ENCODE results near the gene UBALD1.

GRCh38 chr16:4606354-4606753 is 8.3 kb downstream of the UBALD1 start:
- no peak for TF ChIP-seq POLR2AphosphoS5 (IDR thresholded peaks at IDR 0.05; ENCODE audit: insufficient read depth in 1 of 2, low read depth in 1 of 2)
- TF ChIP-seq, protein P1, sequence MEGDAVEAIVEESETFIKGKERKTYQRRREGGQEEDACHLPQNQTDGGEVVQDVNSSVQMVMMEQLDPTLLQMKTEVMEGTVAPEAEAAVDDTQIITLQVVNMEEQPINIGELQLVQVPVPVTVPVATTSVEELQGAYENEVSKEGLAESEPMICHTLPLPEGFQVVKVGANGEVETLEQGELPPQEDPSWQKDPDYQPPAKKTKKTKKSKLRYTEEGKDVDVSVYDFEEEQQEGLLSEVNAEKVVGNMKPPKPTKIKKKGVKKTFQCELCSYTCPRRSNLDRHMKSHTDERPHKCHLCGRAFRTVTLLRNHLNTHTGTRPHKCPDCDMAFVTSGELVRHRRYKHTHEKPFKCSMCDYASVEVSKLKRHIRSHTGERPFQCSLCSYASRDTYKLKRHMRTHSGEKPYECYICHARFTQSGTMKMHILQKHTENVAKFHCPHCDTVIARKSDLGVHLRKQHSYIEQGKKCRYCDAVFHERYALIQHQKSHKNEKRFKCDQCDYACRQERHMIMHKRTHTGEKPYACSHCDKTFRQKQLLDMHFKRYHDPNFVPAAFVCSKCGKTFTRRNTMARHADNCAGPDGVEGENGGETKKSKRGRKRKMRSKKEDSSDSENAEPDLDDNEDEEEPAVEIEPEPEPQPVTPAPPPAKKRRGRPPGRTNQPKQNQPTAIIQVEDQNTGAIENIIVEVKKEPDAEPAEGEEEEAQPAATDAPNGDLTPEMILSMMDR (IDR thresholded peaks at IDR 0.05), result no peak

Measured in vagina (tissue), 2 donors.